Lung (tissue), 12 donors: Measurements from ENCODE around the gene GTF2IRD1. TPM values are rescaled to one million over a fixed set of nuclear protein-coding genes. Genes with fewer than 3 reads are reported as not detected.
A peak's percentile ranks its signal among the peaks of the same experiment; 100 is the strongest.
"Not testable (repeated sequence)": the region's sequence is repeated elsewhere in the genome, so short reads cannot be mapped to it uniquely, and the experiment has no call there.

Experiments used
- ATAC-seq: fragments of 200-7000 bp; cut with Tn5 transposase; one replicate; pipeline ENCODE4 v1.9.1; 2020; ENCODE audit warnings: moderate number of reproducible peaks; ENCODE audit not compliant: insufficient read depth, low FRiP score
- DNase-seq, 3 donors: peaks; one replicate each; pipeline ENCODE4 v3.0.0-alpha.2; 2013 to 2017
- H3K27ac ChIP-seq, 2 donors: one replicate each; pipeline ENCODE4 v1.5.1; 2013; ENCODE audit warnings: mild to moderate bottlenecking in 2 of 2, moderate library complexity in 2 of 2, control low read depth in 1 of 2, inconsistent platforms in 1 of 2, low read depth in 1 of 2, low read length in 1 of 2
- H3K27me3 ChIP-seq, 3 donors: one replicate each; pipeline ENCODE4 v1.5.1; 2013; ENCODE audit warnings: low read length in 2 of 3; ENCODE audit not compliant: control insufficient read depth in 3 of 3, insufficient read depth in 3 of 3
- H3K36me3 ChIP-seq, 4 donors: one replicate each; pipeline ENCODE4 v1.5.1; 2013; ENCODE audit warnings: low read length in 4 of 4, mild to moderate bottlenecking in 1 of 4, moderate library complexity in 1 of 4; ENCODE audit not compliant: control insufficient read depth in 4 of 4, insufficient read depth in 4 of 4
- H3K4me1 ChIP-seq, 5 donors: one replicate each; pipeline ENCODE4 v1.5.1; 2013; ENCODE audit warnings: low read length in 5 of 5, mild to moderate bottlenecking in 2 of 5, moderate library complexity in 1 of 5; ENCODE audit not compliant: control insufficient read depth in 5 of 5, insufficient read depth in 5 of 5
- H3K4me3 ChIP-seq: one replicate; pipeline ENCODE4 v1.5.1; 2013; ENCODE audit warnings: mild to moderate bottlenecking, control low read depth, moderate library complexity
- H3K9ac ChIP-seq, 2 donors: one replicate each; pipeline ENCODE4 v1.5.1; 2013; ENCODE audit warnings: low read length in 2 of 2, control low read depth in 1 of 2; ENCODE audit not compliant: insufficient read depth in 1 of 2
- H3K9me3 ChIP-seq, 4 donors: one replicate each; pipeline ENCODE4 v1.5.1; 2013; ENCODE audit warnings: low read length in 3 of 4, mild to moderate bottlenecking in 1 of 4, moderate library complexity in 1 of 4; ENCODE audit not compliant: control insufficient read depth in 4 of 4, insufficient read depth in 3 of 4
- WGBS, 2 donors: extraction: QIAGEN DNeasy Blood & Tissue Kit; methylation state at CpG; one replicate each; pipeline ENCODE4 v1.1.7; 2013; 5-methylcytosine and 5-hydroxymethylcytosine counted together
- polyA plus RNA-seq, 2 donors: library from polyadenylated mRNA; stranded (reverse); fragments of 200-250 nt; gene quantifications; one replicate each; pipeline ENCODE4 v1.2.1, GENCODE V29; 2013
- total RNA-seq, 2 donors: library from RNA; depleted of rRNA in 1 of 2; stranded (reverse); fragments of >200 nt in 1 of 2; gene quantifications; one replicate each; pipeline ENCODE4 v1.2.1, GENCODE V29; 2014 to 2021
- TF ChIP-seq, protein P1 (sequence below): IDR thresholded peaks from 2 replicates; pipeline ENCODE4 v1.5.1; 2012; ENCODE audit warnings: mild to moderate bottlenecking; ENCODE audit errors: control extremely low read depth, extremely low read depth
- donor health status: control.
- donor health status: control.
- donor health status: Bipolar disorder and iron deficiency.
- donor health status: healthy.
- donor health status: DM: yes; HTN: yes; CAD: no.

Gene GTF2IRD1
- total and polyA plus RNA-seq, 4 donors = 9.3 to 24.1 (median 17.2) TPM

DNA sequence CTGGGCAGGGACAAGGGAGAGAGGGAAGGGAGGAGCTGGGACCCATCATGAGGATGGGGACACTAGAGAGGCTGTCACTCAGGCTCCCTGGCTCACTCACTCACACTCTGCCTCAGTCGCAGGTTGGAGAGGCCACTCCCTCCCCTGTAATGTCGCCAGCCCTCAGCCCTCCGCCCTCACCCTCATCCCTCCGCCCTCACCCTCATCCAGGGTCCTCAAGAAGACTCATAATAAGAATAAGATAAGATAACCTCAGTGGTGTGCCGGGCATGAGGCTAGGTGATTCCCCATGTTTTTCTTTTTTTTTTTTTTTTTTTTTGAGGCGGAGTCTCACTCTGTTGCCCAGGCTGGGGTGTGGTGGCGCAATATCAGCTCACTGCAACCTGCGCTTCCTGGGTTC lies 92.2 kb downstream of the GTF2IRD1 start:
- Histone ChIP-seq H3K27me3 (no peaks in the 10 kb centered on the region), H3K9ac (no peak overlapping the region), H3K27ac (no peak overlapping the region), H3K36me3 (peaks cover 0 to 22% (median 13%) of the 10 kb centered on the region in 4 donors), H3K9me3 (peaks cover 0 to 7% (median 2%) of the 10 kb centered on the region in 4 donors), H3K4me3 (no peak overlapping the region), H3K4me1 (peaks cover 0 to 7% (median 2%) of the 10 kb centered on the region in 5 donors)
- 91 to 96% methylated on average over 8 of the region's 8 CpGs for WGBS, 2 donors
- DNase-seq (no peak), ATAC-seq (no peak)
- TF ChIP-seq, protein P1, sequence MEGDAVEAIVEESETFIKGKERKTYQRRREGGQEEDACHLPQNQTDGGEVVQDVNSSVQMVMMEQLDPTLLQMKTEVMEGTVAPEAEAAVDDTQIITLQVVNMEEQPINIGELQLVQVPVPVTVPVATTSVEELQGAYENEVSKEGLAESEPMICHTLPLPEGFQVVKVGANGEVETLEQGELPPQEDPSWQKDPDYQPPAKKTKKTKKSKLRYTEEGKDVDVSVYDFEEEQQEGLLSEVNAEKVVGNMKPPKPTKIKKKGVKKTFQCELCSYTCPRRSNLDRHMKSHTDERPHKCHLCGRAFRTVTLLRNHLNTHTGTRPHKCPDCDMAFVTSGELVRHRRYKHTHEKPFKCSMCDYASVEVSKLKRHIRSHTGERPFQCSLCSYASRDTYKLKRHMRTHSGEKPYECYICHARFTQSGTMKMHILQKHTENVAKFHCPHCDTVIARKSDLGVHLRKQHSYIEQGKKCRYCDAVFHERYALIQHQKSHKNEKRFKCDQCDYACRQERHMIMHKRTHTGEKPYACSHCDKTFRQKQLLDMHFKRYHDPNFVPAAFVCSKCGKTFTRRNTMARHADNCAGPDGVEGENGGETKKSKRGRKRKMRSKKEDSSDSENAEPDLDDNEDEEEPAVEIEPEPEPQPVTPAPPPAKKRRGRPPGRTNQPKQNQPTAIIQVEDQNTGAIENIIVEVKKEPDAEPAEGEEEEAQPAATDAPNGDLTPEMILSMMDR = no peak

DNA sequence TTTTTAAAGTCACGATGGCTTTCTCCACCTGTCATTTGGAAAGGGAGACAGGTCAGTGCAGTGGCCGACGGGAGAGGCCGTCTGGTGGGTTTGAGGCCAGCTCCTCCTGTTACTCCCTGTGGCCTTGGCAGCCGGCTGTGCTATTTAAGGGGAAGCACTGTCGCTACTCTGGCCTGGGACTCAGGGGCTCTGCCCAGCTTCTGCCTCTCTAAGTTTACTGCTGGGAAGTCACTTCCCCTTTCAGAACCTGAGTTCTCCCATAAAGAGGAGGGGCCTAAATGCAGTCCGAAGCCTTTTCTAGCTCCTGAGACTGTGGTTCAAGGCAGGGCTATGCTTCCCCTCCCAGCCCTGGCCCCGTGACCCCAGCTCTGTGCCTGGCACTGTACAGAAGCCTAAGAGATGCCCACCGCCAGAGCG lies 99.9 kb downstream of the GTF2IRD1 start:
- ATAC-seq, DNase-seq, H3K9me3 ChIP-seq, H3K4me1 ChIP-seq, H3K9ac ChIP-seq, H3K27me3 ChIP-seq, H3K4me3 ChIP-seq: not testable (repeated sequence)
- 36 to 77% methylated on average over 8 to 10 of the region's 10 CpGs for WGBS, 2 donors
- Histone ChIP-seq H3K36me3 (peaks cover 0 to 14% (median 7%) of the 10 kb centered on the region in 4 donors), H3K27ac (peak overlapping the region in 1 of 2 donors; percentile 58)

DNA sequence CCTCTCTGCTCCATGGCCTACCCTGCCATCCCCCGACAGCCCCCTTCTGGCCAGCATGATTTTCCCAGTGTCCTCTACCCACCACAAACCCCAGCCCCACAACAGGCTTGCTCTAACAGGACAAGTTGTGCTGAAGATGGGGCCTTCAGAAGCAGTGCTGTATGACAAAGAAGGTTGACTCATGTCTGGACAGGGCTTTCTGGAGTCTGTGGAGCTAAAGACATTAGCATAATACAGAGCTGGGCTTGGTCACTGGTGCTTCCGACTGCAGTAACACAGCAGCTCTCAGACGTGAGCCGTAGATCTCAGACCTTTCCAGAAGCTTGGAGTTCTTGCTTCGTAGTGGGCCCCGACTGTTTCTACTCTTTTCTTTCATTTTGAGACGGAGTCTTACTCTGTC lies 100.5 kb downstream of the GTF2IRD1 start:
- Histone ChIP-seq H3K27ac (peak overlapping the region in 1 of 2 donors; percentile 58), H3K9me3 (no peaks in the 10 kb centered on the region), H3K4me3 (no peak overlapping the region), H3K36me3 (peaks cover 0 to 20% (median 5%) of the 10 kb centered on the region in 4 donors), H3K4me1 (no peaks in the 10 kb centered on the region), H3K27me3 (no peaks in the 10 kb centered on the region), H3K9ac (no peak overlapping the region)
- TF ChIP-seq, protein P1 = no peak
- DNase-seq (no peak), ATAC-seq (no peak)
- 95 to 97% methylated on average over 7 of the region's 7 CpGs for WGBS, 2 donors

DNA sequence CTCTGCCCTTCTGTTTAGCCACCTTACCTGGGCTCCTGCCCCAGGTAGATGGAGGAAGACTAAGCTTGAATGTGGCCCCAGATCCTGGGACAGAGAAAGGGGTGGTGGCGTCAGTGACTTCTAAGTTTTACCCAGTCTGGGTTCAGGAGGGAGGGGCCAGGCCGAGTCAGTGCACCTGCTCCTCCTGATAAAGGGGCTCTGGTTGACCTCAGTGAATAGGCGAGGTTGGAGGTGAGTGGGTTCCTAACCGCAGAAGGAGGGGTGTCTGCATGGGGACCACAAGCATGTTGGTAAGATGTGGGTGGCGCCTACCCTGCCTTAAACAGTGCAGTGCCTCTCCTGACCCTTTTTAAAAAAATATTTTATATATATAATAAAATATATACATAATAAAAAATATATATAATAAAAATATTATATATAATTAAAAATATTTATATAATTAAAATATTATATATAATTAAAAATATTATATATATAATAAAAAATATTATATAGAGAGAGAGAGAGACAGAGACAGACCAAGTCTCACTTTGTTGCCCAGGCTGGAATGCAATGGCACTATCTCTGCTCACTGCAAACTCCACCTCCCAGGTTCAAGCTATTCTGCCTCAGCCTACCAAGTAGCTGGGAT lies 106.5 kb downstream of the GTF2IRD1 start:
- Histone ChIP-seq H3K4me1 (no peaks in the 10 kb centered on the region), H3K27me3 (no peaks in the 10 kb centered on the region), H3K9me3 (no peaks in the 10 kb centered on the region), H3K4me3 (no peak overlapping the region), H3K9ac (no peak overlapping the region), H3K36me3 (peaks cover 0 to 15% (median 6%) of the 10 kb centered on the region in 4 donors), H3K27ac (no peak overlapping the region)
- DNase-seq = no peak
- no peak for ATAC-seq
- TF ChIP-seq, protein P1 = no peak
- WGBS, 2 donors = 82 to 87% methylated on average over 5 of the region's 5 CpGs
